ENCODE measurements around the gene XYLB.

GRCh38 chr3:38318766-38319671 is 27.6 kb upstream of the XYLB start:
- TF ChIP-seq, protein P1, sequence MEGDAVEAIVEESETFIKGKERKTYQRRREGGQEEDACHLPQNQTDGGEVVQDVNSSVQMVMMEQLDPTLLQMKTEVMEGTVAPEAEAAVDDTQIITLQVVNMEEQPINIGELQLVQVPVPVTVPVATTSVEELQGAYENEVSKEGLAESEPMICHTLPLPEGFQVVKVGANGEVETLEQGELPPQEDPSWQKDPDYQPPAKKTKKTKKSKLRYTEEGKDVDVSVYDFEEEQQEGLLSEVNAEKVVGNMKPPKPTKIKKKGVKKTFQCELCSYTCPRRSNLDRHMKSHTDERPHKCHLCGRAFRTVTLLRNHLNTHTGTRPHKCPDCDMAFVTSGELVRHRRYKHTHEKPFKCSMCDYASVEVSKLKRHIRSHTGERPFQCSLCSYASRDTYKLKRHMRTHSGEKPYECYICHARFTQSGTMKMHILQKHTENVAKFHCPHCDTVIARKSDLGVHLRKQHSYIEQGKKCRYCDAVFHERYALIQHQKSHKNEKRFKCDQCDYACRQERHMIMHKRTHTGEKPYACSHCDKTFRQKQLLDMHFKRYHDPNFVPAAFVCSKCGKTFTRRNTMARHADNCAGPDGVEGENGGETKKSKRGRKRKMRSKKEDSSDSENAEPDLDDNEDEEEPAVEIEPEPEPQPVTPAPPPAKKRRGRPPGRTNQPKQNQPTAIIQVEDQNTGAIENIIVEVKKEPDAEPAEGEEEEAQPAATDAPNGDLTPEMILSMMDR (IDR thresholded peaks at IDR 0.05) = no peak
- no peak for TF ChIP-seq EP300 (IDR thresholded peaks at IDR 0.05)
